ENCODE results near the gene PURA.

Gene PURA

GRCh38 chr5:140111011-140111858 lies 2.7 kb upstream of the PURA start:
- FAIRE-seq (no peak), DNase-seq (ENCODE audit: insufficient read length) (no peak)
- TF ChIP-seq POLR2AphosphoS5 (IDR thresholded peaks at IDR 0.05; ENCODE audit: low read depth, low read length) (no peak), TAF1 (IDR thresholded peaks at IDR 0.05; ENCODE audit: borderline replicate concordance, low read depth, low read length) (no peak), POLR2A (IDR thresholded peaks at IDR 0.05; ENCODE audit: low read depth, low read length) (no peak)

GRCh38 chr5:140111859-140112551 lies 1.9 kb upstream of the PURA start:
- no peak for TF ChIP-seq TAF1 (IDR thresholded peaks at IDR 0.05; ENCODE audit: borderline replicate concordance, low read depth, low read length)
- no peak for TF ChIP-seq POLR2A (IDR thresholded peaks at IDR 0.05; ENCODE audit: low read depth, low read length)
- TF ChIP-seq POLR2AphosphoS5 (IDR thresholded peaks at IDR 0.05; ENCODE audit: low read depth, low read length) = no peak
- FAIRE-seq (no peak), DNase-seq (ENCODE audit: insufficient read length) (no peak)

- no peak for FAIRE-seq
- no peak for TF ChIP-seq POLR2A (IDR thresholded peaks at IDR 0.05; ENCODE audit: low read depth, low read length)
- no peak for TF ChIP-seq TAF1 (IDR thresholded peaks at IDR 0.05; ENCODE audit: borderline replicate concordance, low read depth, low read length)
- no peak for TF ChIP-seq POLR2AphosphoS5 (IDR thresholded peaks at IDR 0.05; ENCODE audit: low read depth, low read length)
- no peak for DNase-seq (ENCODE audit: insufficient read length)
These were observed 1.2 kb upstream of the PURA start for GRCh38 chr5:140112685-140113179.

- TF ChIP-seq POLR2A (IDR thresholded peaks at IDR 0.05; ENCODE audit: low read depth, low read length) (no peak), POLR2AphosphoS5 (IDR thresholded peaks at IDR 0.05; ENCODE audit: low read depth, low read length) (no peak), TAF1 (IDR thresholded peaks at IDR 0.05; ENCODE audit: borderline replicate concordance, low read depth, low read length) (no peak)
- FAIRE-seq (peak; percentile 54), DNase-seq (ENCODE audit: insufficient read length) (peak; percentile 21)
These were observed 670 bp upstream of the PURA start for GRCh38 chr5:140113180-140113698.

GRCh38 chr5:140114341-140115185 lies 654 bp downstream of the PURA start:
- peak; percentile 31 for DNase-seq (ENCODE audit: insufficient read length)
- FAIRE-seq = peak; percentile 80
- TF ChIP-seq POLR2AphosphoS5 (IDR thresholded peaks at IDR 0.05; ENCODE audit: low read depth, low read length) = no peak
- no peak for TF ChIP-seq TAF1 (IDR thresholded peaks at IDR 0.05; ENCODE audit: borderline replicate concordance, low read depth, low read length)
- TF ChIP-seq POLR2A (IDR thresholded peaks at IDR 0.05; ENCODE audit: low read depth, low read length) = no peak

GRCh38 chr5:140115186-140115500 lies 1.2 kb downstream of the PURA start:
- FAIRE-seq = no peak

GRCh38 chr5:140116716-140117115 lies 2.8 kb downstream of the PURA start:
- DNase-seq (ENCODE audit: insufficient read length) (no peak), FAIRE-seq (no peak)
- TF ChIP-seq POLR2AphosphoS5 (IDR thresholded peaks at IDR 0.05; ENCODE audit: low read depth, low read length) (no peak), POLR2A (IDR thresholded peaks at IDR 0.05; ENCODE audit: low read depth, low read length) (no peak), TAF1 (IDR thresholded peaks at IDR 0.05; ENCODE audit: borderline replicate concordance, low read depth, low read length) (no peak)

More at GRCh38 chr5:140115186-140115500, 1.2 kb downstream of the PURA start:
- TF ChIP-seq POLR2AphosphoS5 (IDR thresholded peaks at IDR 0.05; ENCODE audit: low read depth, low read length) = no peak
- DNase-seq (ENCODE audit: insufficient read length) = no peak

- DNase-seq (ENCODE audit: insufficient read length) (no peak), FAIRE-seq (no peak)
- no peak for TF ChIP-seq POLR2A (IDR thresholded peaks at IDR 0.05; ENCODE audit: low read depth, low read length)
- no peak for TF ChIP-seq POLR2AphosphoS5 (IDR thresholded peaks at IDR 0.05; ENCODE audit: low read depth, low read length)
- TF ChIP-seq TAF1 (IDR thresholded peaks at IDR 0.05; ENCODE audit: borderline replicate concordance, low read depth, low read length) = no peak
These were observed 3.6 kb downstream of the PURA start for GRCh38 chr5:140117523-140117922.

- no peak for DNase-seq (ENCODE audit: insufficient read length)
- no peak for TF ChIP-seq TAF1 (IDR thresholded peaks at IDR 0.05; ENCODE audit: borderline replicate concordance, low read depth, low read length)
- no peak for TF ChIP-seq POLR2A (IDR thresholded peaks at IDR 0.05; ENCODE audit: low read depth, low read length)
- no peak for TF ChIP-seq POLR2AphosphoS5 (IDR thresholded peaks at IDR 0.05; ENCODE audit: low read depth, low read length)
- FAIRE-seq = no peak
These were observed 4.5 kb downstream of the PURA start for GRCh38 chr5:140118302-140118936.

- no peak for TF ChIP-seq TAF1 (IDR thresholded peaks at IDR 0.05; ENCODE audit: borderline replicate concordance, low read depth, low read length)
- TF ChIP-seq POLR2A (IDR thresholded peaks at IDR 0.05; ENCODE audit: low read depth, low read length) = no peak
- TF ChIP-seq POLR2AphosphoS5 (IDR thresholded peaks at IDR 0.05; ENCODE audit: low read depth, low read length) = no peak
- DNase-seq (ENCODE audit: insufficient read length) = no peak
- FAIRE-seq = no peak
These were observed 11.7 kb downstream of the PURA start, which contains the start of gene IGIP for GRCh38 chr5:140125637-140126036. TSS of gene IGIP (plus strand) at chr5:140125937. CDS start at chr5:140128477, 2,540 bp downstream.

All from GM12892 (cell line).